ENCODE data around the gene TLCD5. TPM values are rescaled to one million over a fixed set of nuclear protein-coding genes. Genes with fewer than 3 reads are reported as not detected.

TLCD5 gene
- total RNA-seq, 1 experiment from 2014 or later, result 8.3 TPM

DNA sequence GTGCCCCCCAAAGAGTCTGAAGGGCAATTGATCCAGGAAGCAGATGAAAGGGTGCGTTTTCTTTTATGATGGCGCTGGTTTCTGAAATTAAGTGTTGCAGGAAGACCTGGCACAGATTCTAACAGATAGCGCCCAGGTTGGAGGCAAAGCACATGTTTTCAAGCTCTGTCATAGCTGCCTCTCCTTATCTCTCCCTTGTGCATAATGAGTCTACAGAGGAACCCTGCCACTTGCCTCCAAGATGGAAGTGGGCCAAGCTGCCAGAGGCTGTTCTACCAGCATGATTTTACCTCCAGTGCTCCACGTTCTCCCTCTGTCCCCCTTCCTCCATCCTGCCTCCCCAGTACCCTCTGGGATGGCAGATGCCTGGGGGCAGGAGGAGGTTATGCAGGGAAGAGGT is 30.0 kb upstream of the TLCD5 start (continued):
- no peak for TF ChIP-seq ATF1 (CRISPR knock-in tag; IDR thresholded peaks at IDR 0.05)
- TF ChIP-seq EMX1 (CRISPR knock-in tag; IDR thresholded peaks at IDR 0.05), result no peak

DNA sequence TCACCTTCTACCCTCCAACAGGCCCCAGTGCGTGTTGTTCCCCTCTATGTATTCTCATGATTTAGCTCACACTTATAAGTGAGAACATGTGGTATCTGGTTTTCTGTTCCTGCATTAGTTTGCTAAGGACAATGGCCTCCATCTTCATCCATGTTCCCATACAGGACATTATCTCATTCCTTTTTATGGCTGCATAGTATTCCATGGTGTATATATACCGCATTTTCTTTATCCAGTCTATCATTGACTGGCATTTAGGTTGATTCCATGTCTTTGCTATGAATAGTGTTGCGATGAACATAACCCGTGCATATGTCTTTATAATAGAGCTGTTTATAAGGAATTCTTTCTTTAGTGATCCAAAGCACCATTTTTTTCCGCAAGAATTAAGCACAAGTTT is 28.5 kb upstream of the TLCD5 start:
- H3K36me3 Mint-ChIP-seq, result no peaks in the 10 kb centered on the region
- peaks cover 16% of the 10 kb centered on the region for H3K27me3 Mint-ChIP-seq (ENCODE audit: low read depth)
- peaks cover 4% of the 10 kb centered on the region; the same call in 1 of the 2 replicates for H3K9me3 Mint-ChIP-seq
- POLR2A ChIA-PET, result no interaction called here
- H3K27ac Mint-ChIP-seq, result no peak overlapping the region
- H3K4me3 Mint-ChIP-seq, result no peak overlapping the region
- ATAC-seq, result no peak
- CTCF ChIA-PET, result interaction anchor here (17.0 kb wide), 1 partner anchor 53 kb away, joined by 623 read pairs; the partner anchor contains the start of gene POU2F3
- no peak for TF ChIP-seq FOXK1 (CRISPR knock-in tag; IDR thresholded peaks at IDR 0.05)
- TF ChIP-seq SMAD3 (CRISPR knock-in tag; IDR thresholded peaks at IDR 0.05; ENCODE audit: borderline replicate concordance), result no peak
- TF ChIP-seq ZNF263 (CRISPR knock-in tag; IDR thresholded peaks at IDR 0.05; ENCODE audit: low read depth), result no peak
- TF ChIP-seq, protein P1, sequence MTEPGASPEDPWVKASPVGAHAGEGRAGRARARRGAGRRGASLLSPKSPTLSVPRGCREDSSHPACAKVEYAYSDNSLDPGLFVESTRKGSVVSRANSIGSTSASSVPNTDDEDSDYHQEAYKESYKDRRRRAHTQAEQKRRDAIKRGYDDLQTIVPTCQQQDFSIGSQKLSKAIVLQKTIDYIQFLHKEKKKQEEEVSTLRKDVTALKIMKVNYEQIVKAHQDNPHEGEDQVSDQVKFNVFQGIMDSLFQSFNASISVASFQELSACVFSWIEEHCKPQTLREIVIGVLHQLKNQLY (CRISPR knock-in tag; IDR thresholded peaks at IDR 0.05), result no peak
- no peak for TF ChIP-seq TEAD1 (CRISPR knock-in tag; IDR thresholded peaks at IDR 0.05)
- TF ChIP-seq, protein P2, sequence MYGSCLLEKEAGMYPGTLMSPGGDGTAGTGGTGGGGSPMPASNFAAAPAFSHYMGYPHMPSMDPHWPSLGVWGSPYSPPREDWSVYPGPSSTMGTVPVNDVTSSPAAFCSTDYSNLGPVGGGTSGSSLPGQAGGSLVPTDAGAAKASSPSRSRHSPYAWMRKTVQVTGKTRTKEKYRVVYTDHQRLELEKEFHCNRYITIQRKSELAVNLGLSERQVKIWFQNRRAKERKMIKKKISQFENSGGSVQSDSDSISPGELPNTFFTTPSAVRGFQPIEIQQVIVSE (CRISPR knock-in tag; IDR thresholded peaks at IDR 0.05; ENCODE audit: borderline replicate concordance), result no peak
- TF ChIP-seq, protein P3, sequence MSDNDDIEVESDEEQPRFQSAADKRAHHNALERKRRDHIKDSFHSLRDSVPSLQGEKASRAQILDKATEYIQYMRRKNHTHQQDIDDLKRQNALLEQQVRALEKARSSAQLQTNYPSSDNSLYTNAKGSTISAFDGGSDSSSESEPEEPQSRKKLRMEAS (CRISPR knock-in tag; IDR thresholded peaks at IDR 0.05), result no peak
- TF ChIP-seq, protein P4, sequence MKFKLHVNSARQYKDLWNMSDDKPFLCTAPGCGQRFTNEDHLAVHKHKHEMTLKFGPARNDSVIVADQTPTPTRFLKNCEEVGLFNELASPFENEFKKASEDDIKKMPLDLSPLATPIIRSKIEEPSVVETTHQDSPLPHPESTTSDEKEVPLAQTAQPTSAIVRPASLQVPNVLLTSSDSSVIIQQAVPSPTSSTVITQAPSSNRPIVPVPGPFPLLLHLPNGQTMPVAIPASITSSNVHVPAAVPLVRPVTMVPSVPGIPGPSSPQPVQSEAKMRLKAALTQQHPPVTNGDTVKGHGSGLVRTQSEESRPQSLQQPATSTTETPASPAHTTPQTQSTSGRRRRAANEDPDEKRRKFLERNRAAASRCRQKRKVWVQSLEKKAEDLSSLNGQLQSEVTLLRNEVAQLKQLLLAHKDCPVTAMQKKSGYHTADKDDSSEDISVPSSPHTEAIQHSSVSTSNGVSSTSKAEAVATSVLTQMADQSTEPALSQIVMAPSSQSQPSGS (CRISPR knock-in tag; IDR thresholded peaks at IDR 0.05; ENCODE audit: borderline replicate concordance, low read depth), result no peak
- TF ChIP-seq, protein P5, sequence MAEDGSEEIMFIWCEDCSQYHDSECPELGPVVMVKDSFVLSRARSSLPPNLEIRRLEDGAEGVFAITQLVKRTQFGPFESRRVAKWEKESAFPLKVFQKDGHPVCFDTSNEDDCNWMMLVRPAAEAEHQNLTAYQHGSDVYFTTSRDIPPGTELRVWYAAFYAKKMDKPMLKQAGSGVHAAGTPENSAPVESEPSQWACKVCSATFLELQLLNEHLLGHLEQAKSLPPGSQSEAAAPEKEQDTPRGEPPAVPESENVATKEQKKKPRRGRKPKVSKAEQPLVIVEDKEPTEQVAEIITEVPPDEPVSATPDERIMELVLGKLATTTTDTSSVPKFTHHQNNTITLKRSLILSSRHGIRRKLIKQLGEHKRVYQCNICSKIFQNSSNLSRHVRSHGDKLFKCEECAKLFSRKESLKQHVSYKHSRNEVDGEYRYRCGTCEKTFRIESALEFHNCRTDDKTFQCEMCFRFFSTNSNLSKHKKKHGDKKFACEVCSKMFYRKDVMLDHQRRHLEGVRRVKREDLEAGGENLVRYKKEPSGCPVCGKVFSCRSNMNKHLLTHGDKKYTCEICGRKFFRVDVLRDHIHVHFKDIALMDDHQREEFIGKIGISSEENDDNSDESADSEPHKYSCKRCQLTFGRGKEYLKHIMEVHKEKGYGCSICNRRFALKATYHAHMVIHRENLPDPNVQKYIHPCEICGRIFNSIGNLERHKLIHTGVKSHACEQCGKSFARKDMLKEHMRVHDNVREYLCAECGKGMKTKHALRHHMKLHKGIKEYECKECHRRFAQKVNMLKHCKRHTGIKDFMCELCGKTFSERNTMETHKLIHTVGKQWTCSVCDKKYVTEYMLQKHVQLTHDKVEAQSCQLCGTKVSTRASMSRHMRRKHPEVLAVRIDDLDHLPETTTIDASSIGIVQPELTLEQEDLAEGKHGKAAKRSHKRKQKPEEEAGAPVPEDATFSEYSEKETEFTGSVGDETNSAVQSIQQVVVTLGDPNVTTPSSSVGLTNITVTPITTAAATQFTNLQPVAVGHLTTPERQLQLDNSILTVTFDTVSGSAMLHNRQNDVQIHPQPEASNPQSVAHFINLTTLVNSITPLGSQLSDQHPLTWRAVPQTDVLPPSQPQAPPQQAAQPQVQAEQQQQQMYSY (CRISPR knock-in tag; IDR thresholded peaks at IDR 0.05), result no peak
- TF ChIP-seq, protein P6, sequence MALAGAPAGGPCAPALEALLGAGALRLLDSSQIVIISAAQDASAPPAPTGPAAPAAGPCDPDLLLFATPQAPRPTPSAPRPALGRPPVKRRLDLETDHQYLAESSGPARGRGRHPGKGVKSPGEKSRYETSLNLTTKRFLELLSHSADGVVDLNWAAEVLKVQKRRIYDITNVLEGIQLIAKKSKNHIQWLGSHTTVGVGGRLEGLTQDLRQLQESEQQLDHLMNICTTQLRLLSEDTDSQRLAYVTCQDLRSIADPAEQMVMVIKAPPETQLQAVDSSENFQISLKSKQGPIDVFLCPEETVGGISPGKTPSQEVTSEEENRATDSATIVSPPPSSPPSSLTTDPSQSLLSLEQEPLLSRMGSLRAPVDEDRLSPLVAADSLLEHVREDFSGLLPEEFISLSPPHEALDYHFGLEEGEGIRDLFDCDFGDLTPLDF (CRISPR knock-in tag; IDR thresholded peaks at IDR 0.05), result no peak
- TF ChIP-seq, protein P7, sequence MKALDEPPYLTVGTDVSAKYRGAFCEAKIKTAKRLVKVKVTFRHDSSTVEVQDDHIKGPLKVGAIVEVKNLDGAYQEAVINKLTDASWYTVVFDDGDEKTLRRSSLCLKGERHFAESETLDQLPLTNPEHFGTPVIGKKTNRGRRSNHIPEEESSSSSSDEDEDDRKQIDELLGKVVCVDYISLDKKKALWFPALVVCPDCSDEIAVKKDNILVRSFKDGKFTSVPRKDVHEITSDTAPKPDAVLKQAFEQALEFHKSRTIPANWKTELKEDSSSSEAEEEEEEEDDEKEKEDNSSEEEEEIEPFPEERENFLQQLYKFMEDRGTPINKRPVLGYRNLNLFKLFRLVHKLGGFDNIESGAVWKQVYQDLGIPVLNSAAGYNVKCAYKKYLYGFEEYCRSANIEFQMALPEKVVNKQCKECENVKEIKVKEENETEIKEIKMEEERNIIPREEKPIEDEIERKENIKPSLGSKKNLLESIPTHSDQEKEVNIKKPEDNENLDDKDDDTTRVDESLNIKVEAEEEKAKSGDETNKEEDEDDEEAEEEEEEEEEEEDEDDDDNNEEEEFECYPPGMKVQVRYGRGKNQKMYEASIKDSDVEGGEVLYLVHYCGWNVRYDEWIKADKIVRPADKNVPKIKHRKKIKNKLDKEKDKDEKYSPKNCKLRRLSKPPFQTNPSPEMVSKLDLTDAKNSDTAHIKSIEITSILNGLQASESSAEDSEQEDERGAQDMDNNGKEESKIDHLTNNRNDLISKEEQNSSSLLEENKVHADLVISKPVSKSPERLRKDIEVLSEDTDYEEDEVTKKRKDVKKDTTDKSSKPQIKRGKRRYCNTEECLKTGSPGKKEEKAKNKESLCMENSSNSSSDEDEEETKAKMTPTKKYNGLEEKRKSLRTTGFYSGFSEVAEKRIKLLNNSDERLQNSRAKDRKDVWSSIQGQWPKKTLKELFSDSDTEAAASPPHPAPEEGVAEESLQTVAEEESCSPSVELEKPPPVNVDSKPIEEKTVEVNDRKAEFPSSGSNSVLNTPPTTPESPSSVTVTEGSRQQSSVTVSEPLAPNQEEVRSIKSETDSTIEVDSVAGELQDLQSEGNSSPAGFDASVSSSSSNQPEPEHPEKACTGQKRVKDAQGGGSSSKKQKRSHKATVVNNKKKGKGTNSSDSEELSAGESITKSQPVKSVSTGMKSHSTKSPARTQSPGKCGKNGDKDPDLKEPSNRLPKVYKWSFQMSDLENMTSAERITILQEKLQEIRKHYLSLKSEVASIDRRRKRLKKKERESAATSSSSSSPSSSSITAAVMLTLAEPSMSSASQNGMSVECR (CRISPR knock-in tag; IDR thresholded peaks at IDR 0.05; ENCODE audit: borderline replicate concordance), result no peak
- no peak for DNase-seq (ENCODE audit: low spot score)
- H3K4me1 Mint-ChIP-seq, result peaks cover 5% of the 10 kb centered on the region

All from WTC11 (cell line).